GM12873 (cell line): ENCODE results near the gene S100A8.

Experiments
- TF ChIP-seq, protein P1 (sequence below): IDR thresholded peaks from 2 replicates; pipeline ENCODE4 v1.5.1; 2012; ENCODE audit warnings: low read depth, mild to moderate bottlenecking, moderate library complexity, low read length, control low read depth; ENCODE audit not compliant: insufficient read depth; ENCODE audit errors: missing control alignments

Gene S100A8

DNA sequence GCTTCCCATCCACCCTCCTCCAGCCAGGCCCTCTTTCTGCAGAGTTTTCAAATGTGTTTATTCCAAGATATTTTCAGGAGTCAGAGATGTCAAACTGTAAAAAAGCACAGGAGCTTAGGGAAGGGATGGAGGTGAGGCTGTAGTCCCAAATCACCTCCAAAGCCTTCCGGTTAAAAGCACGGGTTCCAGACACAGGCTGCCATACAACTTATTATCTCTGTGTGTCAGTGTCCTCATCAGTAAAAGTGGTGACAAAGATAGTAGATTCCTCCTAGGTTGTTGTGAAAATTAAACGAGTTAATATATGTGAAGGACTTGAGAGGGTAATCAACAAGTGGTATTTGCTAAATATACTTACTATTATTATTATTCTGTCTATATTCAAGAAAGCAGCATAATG lies 40.6 kb upstream of the S100A8 start:
- TF ChIP-seq, protein P1, sequence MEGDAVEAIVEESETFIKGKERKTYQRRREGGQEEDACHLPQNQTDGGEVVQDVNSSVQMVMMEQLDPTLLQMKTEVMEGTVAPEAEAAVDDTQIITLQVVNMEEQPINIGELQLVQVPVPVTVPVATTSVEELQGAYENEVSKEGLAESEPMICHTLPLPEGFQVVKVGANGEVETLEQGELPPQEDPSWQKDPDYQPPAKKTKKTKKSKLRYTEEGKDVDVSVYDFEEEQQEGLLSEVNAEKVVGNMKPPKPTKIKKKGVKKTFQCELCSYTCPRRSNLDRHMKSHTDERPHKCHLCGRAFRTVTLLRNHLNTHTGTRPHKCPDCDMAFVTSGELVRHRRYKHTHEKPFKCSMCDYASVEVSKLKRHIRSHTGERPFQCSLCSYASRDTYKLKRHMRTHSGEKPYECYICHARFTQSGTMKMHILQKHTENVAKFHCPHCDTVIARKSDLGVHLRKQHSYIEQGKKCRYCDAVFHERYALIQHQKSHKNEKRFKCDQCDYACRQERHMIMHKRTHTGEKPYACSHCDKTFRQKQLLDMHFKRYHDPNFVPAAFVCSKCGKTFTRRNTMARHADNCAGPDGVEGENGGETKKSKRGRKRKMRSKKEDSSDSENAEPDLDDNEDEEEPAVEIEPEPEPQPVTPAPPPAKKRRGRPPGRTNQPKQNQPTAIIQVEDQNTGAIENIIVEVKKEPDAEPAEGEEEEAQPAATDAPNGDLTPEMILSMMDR: no peak

DNA sequence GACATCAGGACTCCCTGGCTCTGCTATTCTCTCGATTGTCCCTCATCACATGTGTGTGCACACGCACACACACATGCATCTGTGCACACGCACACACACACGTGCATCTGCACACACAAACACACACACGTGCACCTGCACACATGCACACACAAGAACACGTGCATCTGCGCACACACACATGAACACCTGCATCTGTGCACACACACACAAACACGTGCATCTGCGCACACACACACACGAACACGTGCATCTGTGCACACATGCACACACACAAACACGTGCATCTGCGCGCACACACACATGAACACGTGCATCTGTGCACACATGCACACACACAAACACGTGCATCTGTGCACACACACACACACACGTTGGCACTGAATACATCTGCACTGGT lies 40.1 kb upstream of the S100A8 start:
- TF ChIP-seq, protein P1: no peak

DNA sequence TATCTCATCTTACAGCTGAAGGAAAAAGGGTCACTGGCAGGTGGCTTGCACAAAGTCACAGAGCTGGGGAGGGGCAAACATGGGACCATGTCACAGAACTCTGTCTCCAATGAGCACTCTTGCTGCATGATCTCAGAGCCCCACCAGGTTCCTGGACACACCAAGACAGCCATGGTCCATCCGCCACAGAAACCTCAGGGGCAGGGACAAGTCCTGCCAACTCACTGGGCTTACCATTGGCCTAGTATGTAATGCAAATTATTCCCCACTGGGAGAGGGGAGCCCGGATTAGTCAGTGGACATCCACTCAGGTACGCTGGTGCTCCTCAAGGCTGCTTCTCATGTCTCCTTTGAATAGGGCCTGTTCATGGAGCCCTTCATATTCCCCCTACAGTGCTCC lies 39.7 kb upstream of the S100A8 start:
- TF ChIP-seq, protein P1: no peak

DNA sequence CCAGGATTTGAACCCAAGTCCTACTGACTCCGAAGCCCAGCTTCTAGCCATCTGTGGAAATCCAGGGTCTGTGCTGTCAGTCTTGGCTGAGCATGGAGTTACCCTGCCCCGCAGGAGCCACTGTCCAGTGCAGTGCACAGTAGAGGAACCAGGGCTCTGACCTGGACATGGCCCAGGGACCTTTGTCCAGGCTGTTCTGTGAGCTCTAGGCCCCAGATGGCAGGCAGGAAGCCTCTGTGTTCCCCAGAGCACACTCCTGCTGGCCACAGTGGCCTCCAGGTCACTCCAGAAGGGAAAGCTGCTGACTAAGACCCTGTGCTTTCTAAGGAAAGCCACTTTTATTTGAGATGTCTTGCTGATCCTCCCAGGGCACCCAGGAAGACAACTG lies 39.3 kb upstream of the S100A8 start:
- TF ChIP-seq, protein P1: no peak

DNA sequence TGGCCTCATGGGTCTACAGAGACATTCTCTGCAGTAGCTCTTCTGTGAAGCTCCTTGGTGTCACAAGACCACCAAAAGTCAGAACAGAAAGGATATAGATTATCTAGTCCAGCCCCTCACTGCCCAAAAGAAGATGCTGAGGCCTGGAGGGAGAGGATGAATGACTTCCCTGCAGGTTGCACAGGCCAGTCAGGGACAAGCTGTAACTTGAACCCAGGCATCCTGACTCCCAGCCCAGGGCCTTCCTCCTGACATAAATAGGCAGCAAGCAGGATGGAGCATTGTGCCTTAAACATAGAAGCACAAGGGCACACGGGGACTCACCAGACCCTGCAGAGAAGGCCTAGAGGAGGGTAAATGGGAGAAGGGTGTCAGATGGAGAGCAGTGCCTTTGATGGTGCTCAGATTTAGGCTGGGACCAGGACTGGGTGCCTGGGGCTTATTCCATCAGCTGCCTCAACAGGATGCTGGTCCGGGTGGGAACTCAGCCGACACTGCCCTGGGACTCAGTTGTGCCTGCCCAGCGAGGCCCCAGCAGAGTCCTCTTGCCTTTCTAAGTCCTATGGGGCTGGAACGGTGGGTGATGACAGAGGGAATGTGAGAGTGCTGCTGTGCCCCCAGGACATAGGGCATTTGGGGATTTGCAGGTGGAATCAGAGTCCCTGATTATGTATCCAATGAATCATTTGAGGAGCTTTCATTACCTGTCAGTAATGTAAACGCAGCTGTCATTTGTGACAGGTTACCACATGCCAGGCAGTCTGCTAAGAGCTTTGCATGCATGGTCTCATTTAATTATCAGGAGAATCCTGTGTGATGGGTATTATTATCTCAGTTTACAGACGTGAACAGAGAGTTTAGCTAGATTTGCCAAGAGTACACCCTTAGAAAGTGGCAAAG lies 38.6 kb upstream of the S100A8 start:
- TF ChIP-seq, protein P1: no peak

DNA sequence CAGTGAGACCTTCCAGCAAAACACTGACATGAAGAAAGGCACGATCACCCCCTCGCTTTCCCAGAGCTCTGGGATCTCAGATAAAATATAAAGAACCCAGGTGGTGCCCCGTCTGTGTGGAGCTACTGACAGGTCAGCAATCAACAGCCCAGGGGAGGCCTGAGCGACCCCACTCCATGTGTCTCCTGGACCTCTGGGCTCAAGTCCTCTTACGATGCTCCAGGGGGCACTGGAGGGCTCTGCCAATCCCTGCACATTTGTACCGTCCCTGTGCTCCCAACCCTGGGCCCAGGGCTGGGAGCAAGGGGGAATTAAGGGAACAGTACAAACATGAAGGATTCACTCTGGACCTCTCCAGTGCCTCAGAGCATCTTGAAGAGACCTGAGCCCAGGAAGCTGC lies 37.9 kb upstream of the S100A8 start:
- TF ChIP-seq, protein P1: no peak

DNA sequence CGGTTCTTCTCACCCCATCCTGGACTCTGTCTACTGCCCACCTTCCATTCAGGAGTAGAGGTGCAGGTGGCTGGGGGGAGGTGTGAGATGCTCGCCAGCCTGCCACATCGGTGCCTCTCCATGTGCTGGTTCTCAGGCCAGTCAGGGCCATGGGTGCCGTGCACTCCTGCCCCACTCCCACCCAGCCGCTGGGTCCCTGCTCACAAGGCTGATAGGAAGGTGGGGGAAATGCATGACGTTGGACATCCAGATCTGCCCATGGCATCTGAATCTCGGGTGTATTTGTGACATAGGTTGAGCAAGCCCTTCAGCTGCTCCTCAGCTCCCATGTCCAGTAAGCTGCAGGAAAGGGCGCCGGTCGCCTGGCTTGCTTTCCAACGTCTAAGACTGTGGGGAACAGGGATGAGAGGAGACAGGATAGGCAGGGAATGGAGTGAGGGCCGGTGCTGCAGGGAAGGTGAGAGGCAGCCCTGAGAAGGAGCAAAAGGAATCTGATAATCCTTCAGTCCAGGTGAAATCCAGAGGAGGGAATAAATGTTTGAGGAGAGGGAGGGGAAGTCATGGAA lies 37.3 kb upstream of the S100A8 start:
- TF ChIP-seq, protein P1: no peak
